ENCODE data around the gene ADCY2. TPM values are rescaled to one million over a fixed set of nuclear protein-coding genes. Genes with fewer than 3 reads are reported as not detected.

The ADCY2 gene
- total and polyA plus RNA-seq, 2 of the 13 experiments (the other 11 are each of a cell fraction or from before 2014, with no cell fraction given): not detected

DNA sequence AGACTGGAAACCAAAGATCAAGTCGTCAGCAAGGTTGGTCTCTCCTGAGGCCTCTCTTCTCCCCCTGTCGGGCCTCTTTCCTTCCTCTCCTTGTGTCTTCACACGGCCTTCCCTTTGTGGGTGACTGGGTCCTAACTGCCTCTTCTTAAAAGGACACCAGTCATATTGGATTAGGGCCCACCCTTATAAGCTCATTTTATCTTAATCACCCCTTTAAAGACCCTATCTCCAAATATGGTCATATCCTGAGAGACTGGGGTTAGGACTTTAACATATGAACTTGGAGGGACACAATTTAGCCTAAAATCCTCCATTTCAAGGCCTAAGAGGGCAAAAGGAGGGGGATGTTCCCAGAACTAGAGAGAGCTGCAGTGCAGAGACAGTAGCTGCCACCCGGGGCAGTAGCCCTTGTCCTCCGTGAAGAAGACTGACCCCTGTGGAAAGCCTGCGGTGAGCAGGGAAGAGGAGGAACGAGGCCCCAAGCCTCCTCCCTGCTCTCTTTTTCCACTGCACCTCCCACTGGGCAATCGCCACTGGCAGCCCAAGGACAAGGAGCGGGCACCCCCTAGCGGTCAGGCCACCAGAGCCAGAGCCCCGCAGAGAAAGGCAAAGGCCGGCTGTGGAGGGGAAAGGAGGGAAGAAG, 420.1 kb downstream of the ADCY2 start (continued):
- no peak for TF ChIP-seq ZNF281 (CRISPR knock-in tag; IDR thresholded peaks at IDR 0.05; ENCODE audit: borderline replicate concordance)
- no peak for TF ChIP-seq ZKSCAN5 (CRISPR knock-in tag; IDR thresholded peaks at IDR 0.05)
- TF ChIP-seq SAFB2 (CRISPR knock-in tag; IDR thresholded peaks at IDR 0.05; ENCODE audit: borderline replicate concordance, low read depth): no peak
- TF ChIP-seq MTA1 (CRISPR knock-in tag; IDR thresholded peaks at IDR 0.05; ENCODE audit: borderline replicate concordance): no peak
- TF ChIP-seq NFYC (CRISPR knock-in tag; IDR thresholded peaks at IDR 0.05): no peak
- no peak for TF ChIP-seq ZNF468 (CRISPR knock-in tag; IDR thresholded peaks at IDR 0.05)
- TF ChIP-seq TBX2 (CRISPR knock-in tag; IDR thresholded peaks at IDR 0.05; ENCODE audit: borderline replicate concordance): no peak
- TF ChIP-seq, protein P1, sequence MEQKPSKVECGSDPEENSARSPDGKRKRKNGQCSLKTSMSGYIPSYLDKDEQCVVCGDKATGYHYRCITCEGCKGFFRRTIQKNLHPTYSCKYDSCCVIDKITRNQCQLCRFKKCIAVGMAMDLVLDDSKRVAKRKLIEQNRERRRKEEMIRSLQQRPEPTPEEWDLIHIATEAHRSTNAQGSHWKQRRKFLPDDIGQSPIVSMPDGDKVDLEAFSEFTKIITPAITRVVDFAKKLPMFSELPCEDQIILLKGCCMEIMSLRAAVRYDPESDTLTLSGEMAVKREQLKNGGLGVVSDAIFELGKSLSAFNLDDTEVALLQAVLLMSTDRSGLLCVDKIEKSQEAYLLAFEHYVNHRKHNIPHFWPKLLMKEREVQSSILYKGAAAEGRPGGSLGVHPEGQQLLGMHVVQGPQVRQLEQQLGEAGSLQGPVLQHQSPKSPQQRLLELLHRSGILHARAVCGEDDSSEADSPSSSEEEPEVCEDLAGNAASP (CRISPR knock-in tag; IDR thresholded peaks at IDR 0.05; ENCODE audit: borderline replicate concordance): no peak
- TF ChIP-seq, protein P2, sequence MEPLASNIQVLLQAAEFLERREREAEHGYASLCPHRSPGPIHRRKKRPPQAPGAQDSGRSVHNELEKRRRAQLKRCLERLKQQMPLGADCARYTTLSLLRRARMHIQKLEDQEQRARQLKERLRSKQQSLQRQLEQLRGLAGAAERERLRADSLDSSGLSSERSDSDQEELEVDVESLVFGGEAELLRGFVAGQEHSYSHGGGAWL (CRISPR knock-in tag; IDR thresholded peaks at IDR 0.05): no peak
- TF ChIP-seq REPIN1 (CRISPR knock-in tag; IDR thresholded peaks at IDR 0.05; ENCODE audit: borderline replicate concordance, low read depth): 0 out of 2 replicates have a peak, but pooled peaks have one; percentile 45
- TF ChIP-seq EP300 (IDR thresholded peaks at IDR 0.05; ENCODE audit: low read depth in 2 of 2, low read length in 2 of 2): no peak
- TF ChIP-seq EP300 (CRISPR knock-in tag; IDR thresholded peaks at IDR 0.05; ENCODE audit: borderline replicate concordance): no peak
- TF ChIP-seq HDAC2 (CRISPR knock-in tag; IDR thresholded peaks at IDR 0.05): no peak
- TF ChIP-seq ZNF598 (CRISPR knock-in tag; IDR thresholded peaks at IDR 0.05; ENCODE audit: borderline replicate concordance): no peak
- 0 out of 2 replicates have a peak, but pooled peaks have one; percentile 34 for TF ChIP-seq ZSCAN9 (CRISPR knock-in tag; IDR thresholded peaks at IDR 0.05; ENCODE audit: borderline replicate concordance)
- no peak for TF ChIP-seq ZZZ3 (CRISPR knock-in tag; IDR thresholded peaks at IDR 0.05; ENCODE audit: borderline replicate concordance)
- TF ChIP-seq ZNF224 (CRISPR knock-in tag; IDR thresholded peaks at IDR 0.05): no peak
- TF ChIP-seq GATA4 (IDR thresholded peaks at IDR 0.05; ENCODE audit: borderline replicate concordance, low read depth): no peak
- TF ChIP-seq ZNF350 (CRISPR knock-in tag; IDR thresholded peaks at IDR 0.05; ENCODE audit: borderline replicate concordance, low read depth): no peak
- no peak for TF ChIP-seq ZNF713 (CRISPR knock-in tag; IDR thresholded peaks at IDR 0.05)
